Hypothalamus (tissue), 51 donors: ENCODE results near the gene CLIC5.

Source experiments
- DNase-seq, 51 donors: peaks; one replicate each; lab custom pipeline; 2025; lab: John Stamatoyannopoulos, UW

The CLIC5 gene

GRCh38 chr6:45966797-45967196, 48.9 kb downstream of the CLIC5 start:
- DNase-seq: no peak

- no peak for DNase-seq
These were observed 49.3 kb downstream of the CLIC5 start for GRCh38 chr6:45966340-45966739.

GRCh38 chr6:45965792-45966191, 49.9 kb downstream of the CLIC5 start:
- DNase-seq: no peak

- DNase-seq: no peak
These were observed 50.7 kb downstream of the CLIC5 start for GRCh38 chr6:45965007-45965406.

DNA sequence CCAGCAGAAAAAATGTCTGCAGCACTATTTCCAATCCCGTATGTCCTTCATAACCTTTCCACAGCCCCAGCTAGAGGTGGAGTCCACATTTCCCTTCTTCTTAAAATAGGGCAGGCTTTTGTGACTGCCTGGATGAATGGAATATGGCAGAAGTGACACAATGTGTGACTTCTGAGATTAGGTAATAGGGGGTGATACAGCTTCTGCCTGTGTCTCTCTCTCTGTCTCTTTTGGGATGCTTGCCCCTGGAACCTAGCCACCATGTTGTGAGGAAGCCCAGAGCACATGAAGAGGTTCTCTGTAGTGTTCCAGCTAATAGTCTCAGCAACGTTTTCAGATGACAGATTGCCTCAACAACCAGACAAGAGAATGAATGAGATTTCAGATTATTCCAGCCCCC, 51.4 kb downstream of the CLIC5 start:
- no peak for DNase-seq

DNA sequence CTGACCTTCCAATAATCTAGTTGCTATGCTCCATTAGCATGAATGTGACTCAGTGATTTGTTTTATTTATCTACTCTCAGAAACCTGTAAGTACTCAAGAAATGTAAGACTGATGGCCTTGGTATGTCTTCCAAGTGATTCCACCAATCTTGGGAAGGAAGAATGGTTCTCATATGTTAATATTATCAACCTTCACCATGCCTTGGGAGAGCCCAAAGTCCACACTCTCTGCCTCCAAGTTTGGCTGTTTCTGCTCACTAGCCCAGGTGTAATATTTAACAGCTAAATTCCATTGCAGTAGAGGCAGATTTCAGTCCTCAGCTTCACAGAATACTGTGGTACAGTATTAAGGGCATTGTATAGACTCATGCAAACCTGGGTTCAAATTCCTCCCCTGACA, 51.8 kb downstream of the CLIC5 start:
- no peak for DNase-seq

- no peak for DNase-seq
These were observed 54.5 kb downstream of the CLIC5 start for GRCh38 chr6:45961125-45961524.

DNA sequence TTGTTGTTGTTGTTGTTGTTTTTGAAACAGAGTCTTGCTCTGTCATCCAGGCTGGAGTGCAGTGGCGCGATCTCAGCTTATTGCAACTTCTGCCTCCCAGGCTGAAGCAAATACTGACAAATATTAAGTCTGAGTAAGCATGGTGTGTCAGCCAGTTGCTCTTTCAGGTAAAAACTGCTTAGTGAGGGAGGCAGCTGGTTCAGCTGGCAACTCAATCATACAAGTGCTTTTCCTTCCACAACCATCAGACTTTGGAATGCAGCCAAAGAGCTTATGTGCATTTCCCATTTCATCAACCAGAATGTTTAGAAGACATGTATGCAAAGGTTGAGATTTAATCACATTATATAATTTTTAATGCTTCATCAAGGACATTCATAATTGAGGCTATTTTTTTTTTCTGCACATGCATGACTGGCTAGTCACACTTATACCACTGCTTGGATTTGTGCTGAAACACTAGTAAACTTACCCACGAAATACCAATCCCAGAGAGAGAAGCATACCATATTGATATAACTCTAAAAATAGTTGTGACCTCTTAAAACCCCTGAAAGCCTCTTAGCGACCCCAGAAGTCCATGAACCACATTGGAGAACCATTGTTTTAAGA, 56.0 kb downstream of the CLIC5 start:
- no peak for DNase-seq

DNA sequence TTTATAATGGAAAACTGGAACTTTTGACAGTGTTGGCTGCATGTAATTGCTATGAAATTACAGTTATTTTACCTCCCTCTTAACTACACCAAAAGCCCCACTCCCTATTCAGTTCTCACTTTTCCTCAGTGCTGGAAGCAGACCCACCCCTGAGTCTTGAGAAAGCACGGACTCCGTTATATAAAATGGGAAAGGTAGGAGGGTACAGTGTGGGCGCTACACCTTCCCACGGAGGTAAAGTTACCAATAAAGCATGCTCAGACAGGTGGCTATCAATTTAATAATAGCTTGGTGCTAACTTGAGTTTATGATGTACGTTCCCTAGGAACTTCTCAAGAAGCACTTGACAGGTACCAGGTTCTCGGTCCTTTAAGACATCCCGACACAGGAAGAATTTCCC, 59.0 kb downstream of the CLIC5 start:
- DNase-seq: no peak

GRCh38 chr6:45956176-45956575, 59.5 kb downstream of the CLIC5 start:
- no peak for DNase-seq

- no peak for DNase-seq
These were observed 60.1 kb downstream of the CLIC5 start for GRCh38 chr6:45955597-45955996.

DNA sequence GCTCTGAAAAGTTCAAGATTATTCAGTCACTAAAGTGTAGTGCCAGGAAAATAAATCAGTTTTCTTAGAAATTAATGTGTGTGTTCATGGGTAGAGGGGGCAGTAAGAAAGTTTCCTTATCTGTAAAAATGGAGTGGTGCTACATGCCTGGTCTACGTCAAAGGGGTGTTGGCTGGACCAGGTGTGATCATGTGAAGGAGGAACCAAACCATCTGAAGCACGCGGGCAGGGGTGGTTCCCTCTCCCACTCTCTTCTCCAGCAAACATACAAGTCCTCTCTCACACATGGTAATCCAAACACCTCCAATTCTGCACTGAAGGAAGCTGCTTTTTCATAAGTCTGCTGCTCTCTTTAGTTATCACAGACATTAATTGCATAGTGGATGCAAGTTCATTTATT, 63.1 kb downstream of the CLIC5 start:
- no peak for DNase-seq

DNA sequence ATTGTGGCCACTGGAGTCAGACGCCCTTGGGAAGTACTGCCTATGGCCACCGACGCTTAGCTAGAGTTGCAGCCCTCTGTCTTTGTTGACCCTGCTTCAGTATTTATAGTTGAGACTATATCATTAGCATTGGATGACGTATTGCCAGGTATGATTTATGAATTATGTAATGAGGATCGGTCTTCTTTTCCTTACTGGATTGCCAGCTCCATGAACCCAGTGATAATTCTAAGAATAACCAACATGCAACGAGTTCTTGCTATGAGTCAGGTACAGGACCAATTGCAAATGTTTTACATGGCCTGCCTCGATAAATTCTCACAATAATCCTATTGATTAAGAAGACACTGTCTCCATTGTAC, 63.5 kb downstream of the CLIC5 start:
- no peak for DNase-seq

DNA sequence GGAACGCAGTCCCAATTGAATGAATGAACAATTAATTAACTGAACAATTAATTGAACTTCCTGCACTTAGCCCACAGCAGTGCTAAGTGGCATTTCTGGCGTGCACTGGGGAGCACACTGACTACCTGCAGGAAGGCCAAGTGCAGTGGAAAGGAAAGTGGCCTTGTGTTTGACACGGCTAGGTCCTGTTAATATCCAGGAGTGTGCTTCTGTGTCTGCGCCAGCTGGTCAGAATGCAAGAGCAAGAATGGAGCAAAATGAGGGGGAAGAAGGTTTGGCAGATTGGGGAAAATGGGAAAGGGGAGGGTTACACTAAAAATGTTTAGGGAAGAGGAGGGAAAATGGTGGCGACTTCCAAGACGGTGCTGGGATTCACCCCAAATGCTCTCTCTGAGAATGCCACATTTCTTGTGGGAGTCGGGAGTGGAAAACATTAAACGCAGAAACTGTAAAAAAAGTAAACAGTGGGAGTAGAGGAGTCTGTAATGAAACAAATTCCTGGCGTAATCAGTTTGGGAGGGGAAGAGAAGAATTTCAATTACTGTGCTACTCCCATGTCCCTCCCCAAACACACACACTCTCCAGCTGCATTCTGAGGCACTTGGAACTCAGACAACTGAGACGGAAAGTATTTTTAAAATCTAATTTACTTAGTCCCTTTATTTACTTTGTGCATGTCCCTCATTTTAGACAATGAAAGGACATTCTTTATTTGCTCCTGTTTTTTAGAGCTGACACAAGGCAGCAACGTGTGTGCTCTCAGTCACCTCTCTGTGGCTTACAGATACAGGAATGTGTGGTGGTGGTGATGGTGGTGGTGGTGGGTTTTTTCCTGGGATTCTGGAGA, 64.1 kb downstream of the CLIC5 start:
- no peak for DNase-seq

DNA sequence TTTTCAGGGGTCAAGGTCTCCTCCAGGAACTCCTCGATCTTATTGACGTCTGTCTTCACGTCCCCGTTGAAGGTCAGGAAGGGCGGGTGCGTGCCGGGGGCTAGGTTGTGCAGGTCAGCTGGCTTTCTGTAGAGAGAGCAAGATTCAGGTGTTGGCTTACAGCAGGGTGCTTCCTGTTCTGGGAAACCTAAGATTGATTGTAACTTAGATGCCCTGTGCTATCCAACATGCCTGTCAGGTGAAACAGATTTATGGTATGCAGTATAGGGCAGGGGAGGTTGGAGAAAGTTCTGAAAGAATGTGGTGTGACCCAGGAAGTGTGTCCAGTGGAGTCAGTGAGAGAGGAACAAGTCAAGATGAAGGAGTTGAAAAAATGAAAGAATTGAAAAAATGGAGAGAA, 66.4 kb downstream of the CLIC5 start:
- no peak for DNase-seq

DNA sequence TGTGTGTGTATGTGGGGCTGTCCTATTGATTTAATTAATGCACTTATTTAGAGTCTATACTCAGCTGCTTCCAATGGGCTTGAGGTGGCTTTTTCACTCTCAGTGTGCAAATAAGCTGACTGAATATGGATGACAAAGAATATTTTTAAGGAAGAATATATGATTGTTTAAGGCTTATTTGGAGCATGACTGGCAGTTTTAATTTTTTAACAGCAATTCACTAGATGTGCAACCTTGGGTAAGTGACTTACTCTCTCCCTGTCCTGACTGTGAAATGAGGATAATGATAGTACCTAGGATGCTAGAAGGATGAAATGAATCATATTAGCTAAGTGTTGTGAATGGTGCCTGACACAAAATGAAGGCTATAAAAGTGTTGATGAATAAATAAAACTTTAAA, 67.9 kb downstream of the CLIC5 start:
- no peak for DNase-seq

- no peak for DNase-seq
These were observed 68.8 kb downstream of the CLIC5 start for GRCh38 chr6:45946887-45947286.

DNA sequence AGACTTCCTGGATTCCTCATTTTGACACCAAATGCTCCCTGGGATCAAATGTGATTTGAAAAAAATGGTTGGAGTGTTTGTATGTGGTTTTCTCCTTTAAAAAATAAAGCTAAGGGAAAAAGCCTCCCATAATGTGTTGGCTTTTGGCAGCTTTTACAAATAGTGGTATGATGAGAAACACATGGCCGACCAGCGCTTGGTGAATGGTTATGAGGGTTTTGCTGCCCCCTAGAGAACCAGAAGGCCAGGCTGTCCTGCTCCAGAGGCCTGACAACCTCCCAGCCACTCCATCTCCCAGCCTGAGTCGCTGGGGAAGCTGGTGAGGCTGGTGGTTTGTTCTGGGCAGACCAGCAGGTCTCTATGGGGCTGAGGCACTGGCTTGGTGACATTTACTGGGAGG, 69.3 kb downstream of the CLIC5 start:
- no peak for DNase-seq

GRCh38 chr6:45942953-45943352, 72.7 kb downstream of the CLIC5 start:
- DNase-seq: no peak

DNA sequence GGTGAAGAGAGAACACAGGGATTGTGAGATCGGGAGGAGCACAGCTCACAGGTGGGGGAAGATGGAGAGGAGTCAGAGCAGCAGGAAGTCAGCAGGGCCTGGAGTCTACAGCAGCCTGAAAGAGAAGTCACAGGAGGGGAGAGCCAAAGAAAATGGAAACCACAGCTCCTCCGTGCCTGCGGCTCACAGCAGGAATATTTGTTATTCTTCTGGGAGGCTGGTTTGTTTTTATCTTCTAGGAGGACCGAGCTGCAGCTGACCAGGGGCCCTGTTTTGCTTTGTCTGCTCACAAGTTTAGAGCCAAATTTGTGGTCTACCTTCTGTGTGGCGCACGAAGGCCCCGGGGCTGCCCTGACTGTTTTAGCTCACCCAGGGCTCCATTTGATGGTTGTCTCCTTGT, 81.8 kb downstream of the CLIC5 start:
- no peak for DNase-seq

GRCh38 chr6:45931232-45931631, 84.4 kb downstream of the CLIC5 start:
- DNase-seq: no peak

DNA sequence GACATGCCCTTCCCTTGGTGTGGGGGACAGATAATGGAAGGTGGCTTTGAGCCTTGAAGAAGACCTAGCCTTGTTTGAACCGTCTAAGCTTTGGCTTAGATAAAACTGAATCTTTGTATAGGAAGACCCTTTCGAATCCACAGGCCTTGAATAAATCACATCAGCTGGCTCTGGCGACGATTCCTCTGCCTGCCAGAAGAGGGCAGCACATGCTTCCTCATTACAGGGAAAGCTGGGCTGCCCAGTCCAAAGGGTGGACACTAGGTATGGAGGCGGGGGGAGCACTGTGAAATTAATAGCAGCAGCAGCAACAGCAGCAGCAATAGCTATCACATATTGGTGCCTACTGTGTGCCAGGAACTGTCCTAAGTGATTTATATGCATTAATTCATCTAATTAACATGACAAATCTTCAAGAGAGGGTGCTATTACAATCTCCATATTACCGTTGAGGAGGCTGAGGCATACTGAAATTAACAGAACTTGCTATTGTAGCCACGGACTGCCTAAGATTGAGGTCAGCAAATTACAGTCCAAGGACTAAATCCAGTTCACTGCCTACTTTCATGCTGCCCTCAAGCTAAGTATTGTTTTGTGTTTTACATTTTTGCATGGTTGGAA, 85.1 kb downstream of the CLIC5 start:
- peak in 44 of 51 donors; percentile 1 to 67 (median 24) for DNase-seq
